ENCODE measurements around the gene ULK3.

DNA sequence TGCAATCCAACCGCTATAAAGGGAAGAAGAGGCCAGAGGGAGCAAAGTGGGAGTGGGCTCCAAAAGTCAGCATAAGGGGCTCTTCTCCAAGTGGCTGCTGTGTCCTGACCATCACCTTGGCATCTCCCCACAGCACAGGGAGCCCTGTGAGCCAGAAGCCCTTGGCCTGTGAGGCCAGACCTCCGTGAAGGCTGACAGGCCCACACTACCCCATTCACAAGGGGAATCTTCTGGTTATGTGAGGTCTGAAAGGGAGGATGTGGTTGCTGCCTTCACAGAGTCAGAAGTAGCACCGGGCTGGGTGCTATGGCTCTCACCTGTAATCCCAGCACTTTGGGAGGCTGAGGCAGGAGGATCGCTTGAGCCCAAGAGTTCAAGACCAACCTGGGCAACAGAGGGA, 2.6 kb upstream of the ULK3 start:
- TF ChIP-seq CTCF (IDR thresholded peaks at IDR 0.05 in 8 of 11, conservative IDR thresholded peaks at IDR 0.05 in 3 of 11) (no peak), POLR2A (IDR thresholded peaks at IDR 0.05) (no peak)

Measured in spleen (tissue), 7 donors.